HuH-7 (cell line): ENCODE measurements around the gene CCDC126.
"Not testable (repeated sequence)": the region's sequence is repeated elsewhere in the genome, so short reads cannot be mapped to it uniquely, and the experiment has no call there.

Experiments used
- DNase-seq: peaks from one replicate; pipeline ENCODE4 v3.0.0; 2011; ENCODE audit warnings: low spot score

CCDC126 gene

DNA sequence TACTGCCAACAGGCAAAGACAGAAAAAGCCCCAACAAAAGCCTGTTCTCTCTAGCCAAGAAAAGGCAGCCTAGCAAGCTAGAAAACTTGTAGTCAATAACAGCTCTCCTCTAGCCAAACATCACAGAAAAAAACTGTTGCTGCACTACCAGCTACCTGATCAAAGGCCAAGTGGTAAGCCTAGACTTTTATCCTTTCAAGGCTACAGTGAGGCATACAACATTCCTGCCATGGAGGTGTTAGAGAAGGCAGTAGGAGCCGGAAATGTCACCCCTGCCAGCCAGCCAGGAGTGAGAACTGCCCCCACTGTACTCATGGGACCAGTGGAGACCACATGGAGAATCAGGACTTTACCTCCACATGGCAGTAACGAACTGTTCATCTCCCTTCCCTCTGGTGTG is 31.2 kb downstream of the CCDC126 start:
- peak; percentile 26 for DNase-seq

DNA sequence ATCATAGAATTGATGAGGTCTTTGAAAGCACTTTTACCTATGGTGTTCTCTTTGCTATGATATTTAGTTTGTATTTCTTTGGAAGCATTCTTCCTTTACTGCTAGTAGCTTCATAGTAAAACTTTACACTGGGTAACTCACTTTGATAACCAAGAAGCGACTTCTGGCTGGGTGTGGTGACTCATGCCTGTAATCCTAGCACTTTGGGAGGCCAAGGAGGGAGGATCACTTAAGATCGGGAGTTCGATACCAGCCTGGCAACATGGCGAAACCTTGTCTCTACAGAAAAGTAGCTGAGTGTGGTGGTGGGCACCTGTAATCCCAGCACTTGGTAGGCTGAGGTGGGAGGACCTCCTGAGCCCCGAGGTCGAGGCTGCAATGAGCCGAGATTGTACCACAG is 36.2 kb downstream of the CCDC126 start:
- no peak for DNase-seq

DNA sequence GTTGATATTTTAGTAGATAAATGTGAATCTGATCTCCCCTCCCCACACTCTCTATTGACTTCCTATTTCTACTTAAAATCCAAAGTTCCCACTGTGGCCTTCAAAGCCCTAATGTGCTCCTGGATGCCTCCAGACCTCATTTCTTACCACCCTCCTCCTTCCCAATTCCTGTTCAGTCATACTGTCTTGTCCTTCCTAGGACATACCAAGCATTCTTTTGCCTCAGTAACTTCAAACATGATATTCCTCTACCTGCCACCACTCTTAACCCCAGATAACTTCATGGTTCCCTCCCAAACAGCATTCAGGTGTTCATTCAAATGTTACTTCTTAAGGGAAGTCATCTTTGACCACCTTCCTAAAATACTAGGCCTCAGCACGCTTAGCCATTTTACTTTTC is 48.6 kb downstream of the CCDC126 start:
- DNase-seq, result no peak

DNA sequence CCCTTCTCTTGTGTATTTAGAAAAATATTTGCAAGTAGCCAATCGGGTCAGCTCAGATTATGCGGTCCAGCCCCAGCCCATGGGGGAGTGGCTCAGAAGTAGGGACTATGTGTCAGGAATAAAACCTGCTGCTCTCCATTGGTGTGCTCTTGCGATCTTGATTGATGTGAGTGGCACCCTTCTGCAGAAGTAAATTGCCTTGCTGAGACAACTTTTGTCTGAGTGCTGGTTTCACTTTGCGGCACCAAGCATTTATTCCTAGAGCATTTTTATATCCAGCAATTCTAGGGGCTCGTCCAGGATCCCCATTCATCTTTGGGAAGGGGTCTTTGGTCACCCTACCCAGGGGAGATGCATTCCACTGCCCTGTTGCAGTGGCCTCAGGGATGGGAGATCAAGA is 56.8 kb downstream of the CCDC126 start:
- DNase-seq, result no peak

DNA sequence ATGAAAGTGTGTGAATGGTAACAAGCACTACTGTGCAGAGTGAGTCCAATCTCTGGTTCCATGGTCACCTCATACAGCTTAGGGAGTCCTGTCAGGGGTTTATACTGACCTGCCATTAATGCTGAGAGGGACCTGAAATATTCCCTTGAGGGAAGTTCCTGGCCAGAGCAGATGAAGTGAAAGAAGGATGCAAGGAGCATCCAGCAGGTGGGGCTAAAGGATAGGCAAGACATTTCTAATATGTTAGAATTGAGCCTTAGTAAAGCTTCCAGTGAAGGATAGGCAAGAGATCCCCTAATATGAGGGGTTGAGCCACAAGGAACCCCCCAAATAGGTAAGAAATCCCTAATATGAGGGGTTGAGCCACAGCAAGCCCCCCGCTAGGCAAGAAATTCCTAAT is 57.3 kb downstream of the CCDC126 start:
- peak; percentile 28 for DNase-seq

DNA sequence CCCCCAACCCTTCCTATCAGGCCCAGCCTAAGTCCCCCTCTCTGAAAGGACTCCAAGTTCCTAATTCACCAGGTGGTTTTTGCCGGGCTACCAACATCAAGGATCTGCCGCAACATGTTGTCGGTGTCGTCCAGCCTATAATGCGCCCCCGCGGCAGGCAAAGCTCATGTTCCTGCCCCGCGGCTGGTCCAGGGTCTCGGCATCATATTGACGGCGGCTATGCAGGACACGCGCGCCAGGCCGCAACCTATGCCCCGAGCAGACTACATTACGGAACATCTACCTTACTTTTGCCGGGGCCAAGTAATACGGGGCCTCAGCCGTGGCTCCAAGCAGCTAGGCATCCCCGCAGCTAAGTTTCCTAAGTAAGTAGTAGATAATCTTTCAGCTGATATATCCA is 58.3 kb downstream of the CCDC126 start:
- DNase-seq, result no peak

DNA sequence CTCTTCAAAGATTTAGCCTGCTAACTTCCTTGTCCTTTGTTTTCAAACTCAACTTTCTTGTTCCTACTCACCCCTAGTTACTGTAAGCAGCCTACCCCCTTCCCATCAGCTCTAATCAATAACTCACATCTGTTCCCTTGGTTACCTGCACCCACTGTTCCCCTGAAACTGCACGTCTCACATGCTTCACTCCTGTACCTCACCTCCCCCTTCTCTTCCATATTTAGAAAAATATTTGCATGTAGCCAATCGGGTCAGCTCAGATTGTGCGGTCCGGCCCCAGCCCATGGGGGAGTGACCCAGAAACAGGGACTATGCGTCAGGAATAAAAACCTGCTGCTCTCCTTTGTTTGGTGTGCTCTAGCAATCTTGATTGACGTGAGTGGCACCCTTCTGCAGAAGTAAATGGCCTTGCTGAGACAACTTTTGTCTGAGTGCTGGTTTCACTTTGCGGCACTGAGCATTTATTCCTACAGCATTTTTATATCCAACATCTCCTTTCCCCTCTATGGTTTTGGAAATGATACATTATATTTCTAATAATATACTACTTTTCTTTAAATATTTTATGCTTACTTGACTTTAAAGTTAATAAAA is 61.7 kb downstream of the CCDC126 start:
- DNase-seq, result no peak

DNA sequence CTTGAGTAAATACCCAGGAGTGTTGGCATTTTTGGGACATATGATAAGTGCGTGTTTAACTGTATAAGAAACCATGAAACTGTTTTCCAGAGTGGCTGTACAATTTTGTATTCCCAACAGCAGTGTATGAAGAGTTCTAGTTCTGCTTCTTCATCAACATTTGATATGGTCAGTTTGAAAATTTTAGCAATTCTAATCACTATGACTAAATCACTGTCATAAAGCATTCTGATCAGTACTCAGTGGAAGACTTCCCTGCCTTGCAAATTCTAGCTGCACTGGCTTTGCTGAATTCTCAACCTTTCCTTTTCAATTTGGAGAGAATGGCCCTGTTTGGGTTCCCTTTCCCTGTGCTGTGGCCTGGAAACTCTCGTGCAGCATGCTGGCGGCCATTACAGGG is 64.2 kb downstream of the CCDC126 start:
- DNase-seq, result no peak

DNA sequence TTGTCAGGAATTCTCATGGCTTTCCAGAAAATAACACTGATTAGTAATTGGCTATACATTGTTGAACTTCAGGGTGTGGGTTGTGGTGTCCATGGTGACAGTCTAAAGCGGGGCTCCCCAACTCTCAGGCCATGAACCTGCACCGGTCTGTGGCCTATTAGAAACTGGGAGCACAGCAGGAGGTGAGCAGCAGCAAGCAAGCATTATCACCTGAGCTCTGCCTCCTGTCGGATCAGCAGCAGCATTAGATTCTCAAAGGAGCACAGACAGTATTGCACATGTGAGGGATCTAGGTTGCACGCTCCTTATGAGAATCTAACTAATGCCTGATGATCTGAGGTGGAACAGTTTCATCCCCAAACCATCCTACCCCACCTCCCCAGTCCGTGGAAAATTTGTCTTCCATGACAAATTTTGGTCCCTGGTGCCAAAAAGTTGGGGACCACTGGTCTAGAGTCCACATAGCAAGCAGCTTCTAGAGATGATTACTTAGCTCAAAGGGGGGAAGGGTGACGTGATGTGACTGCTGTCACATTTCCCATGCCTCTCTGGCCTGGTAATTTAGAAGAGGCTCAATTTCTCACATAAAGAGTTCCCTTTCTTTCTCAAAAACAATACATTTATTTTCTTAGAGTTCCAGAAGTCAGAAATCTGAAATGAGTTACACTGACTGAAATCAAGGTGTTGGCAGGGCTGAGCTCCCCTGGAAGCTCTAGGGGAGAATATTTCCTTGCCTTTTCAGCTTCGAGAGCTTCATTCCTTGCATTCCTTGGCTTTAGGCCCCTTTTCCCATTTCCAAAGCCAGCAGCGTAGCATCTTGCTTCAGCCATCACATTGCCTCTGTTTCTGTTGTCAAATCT is 65.2 kb downstream of the CCDC126 start:
- no peak for DNase-seq

DNA sequence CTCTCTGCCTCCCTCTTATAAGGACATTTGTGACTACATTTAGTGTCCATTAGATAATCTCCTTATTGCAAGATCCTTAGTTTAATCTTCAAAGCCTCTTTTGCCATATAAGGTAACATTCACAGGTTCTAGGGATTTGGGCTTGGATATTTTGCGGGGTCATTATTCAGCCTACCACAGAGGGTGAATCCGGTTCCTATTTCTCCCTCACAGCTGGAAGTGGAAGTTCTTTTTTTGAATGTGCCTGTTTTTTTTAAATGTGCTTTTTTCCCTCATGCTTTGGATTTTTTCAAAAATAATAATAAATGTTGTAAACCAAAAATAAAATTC is 65.8 kb downstream of the CCDC126 start:
- no peak for DNase-seq

DNA sequence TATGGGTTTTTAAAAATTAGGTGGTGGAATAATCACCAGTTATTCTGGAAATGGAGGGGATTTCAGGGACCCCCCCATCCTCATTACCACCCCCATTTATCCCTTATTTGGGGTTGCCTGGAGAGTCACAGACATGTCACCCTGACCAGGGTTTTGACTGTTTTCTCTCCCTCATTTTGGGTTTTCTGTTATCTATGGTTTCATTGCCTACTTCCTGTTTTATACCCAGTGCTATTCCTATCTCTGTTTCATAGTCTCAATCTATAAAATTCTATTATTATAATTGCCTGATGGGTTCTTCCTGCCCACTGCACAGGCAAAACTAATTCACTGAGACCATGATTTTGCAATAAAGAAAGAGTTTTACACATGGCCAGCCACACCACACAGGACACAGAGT is 66.9 kb downstream of the CCDC126 start:
- no peak for DNase-seq

DNA sequence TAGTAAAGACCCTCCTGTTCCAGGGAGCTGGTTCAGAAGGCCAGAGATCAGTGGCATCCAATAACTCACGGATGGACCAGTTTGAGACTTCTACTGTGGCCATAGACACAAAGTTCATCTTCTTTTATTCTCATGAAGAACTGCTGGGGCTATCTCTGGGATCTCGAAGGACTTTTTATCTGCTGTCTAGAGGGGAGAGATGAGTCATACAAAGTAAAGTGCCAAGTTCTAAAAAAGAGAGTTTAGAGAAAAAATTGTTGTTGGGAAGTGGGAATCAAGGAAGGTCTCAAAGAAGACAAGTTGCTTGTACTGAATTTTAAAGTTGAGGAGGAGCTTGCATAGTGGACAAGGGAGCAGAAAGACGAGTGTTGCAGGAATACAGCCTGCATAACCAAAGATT is 74.9 kb downstream of the CCDC126 start:
- DNase-seq, result no peak

DNA sequence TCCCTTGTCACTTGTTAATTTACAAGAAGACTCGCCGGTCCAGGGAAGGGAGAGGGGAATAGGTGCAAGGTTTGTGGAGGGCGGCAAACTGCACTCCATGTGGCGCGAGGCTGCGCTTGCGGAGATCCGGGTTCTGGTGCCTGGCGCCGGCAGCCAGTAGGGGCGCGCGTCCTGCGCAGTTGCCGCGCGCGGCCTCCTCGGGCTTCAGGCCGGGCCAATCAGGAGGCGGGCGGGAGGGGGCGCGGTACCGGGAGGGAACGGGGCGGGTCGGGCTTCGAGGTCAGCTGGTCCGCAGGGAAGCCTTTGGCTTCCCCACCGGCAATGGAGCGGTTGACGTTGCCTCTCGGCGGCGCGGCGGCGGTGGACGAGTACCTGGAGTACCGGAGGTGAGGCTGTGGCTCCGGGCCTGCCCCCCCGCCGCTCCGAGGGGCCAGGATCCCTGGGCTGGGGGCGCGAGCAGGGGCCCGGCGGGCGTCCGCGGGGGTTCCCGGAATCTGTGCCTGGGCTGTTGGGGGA is 82.8 kb downstream of the CCDC126 start, which contains the start of gene FAM221A:
TSS of gene FAM221A (plus strand) at position 302 of the 516 bp plus-strand sequence. CDS start at position 322, 20 bp downstream.
- peak; percentile 85 for DNase-seq

DNA sequence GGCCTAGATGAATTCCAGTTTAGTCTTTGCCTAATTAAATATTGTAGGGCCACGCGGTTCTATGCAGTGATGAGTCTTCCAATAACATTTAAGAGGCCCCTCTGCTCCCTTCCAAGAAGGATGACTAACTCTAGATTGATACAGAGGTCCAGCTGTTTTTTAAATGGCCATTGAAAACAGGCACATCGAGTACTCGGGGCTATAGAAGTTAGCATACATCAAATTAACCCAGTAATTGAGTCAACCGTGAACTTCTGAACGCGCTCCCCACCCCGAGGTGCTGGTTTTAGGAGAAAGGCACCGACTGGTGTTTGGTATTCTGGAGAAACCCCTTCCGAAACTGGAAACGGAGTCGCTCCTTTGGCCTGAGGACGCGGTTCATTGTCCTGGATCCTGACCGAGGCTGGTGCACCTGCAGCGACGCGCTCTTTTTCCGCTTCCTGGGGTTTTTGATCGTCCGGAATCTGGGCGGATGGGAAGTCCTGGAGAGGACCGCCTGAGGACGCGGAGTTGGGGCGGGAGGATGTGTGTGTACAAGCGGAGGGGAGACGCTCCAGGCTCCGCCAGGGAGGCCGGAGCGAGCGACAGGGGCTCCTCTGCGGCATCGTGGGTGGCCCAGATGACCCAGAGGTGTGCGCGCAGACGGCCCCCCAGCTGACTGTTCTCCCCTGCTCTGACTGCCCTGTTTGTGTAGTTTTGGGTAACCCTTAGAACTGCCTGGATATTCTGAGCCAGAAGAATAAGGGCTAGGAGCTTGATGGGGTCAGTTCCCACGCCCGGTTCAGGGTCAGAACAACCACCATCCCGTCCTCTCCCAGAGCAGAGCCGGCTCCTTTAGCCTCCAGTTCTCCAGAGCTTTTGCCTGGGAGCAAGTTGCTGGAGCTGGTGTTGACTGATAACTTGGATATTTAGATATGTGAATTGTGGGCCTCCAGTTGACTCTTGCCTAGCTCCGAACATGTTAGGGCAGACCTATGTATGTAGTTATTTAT is 83.5 kb downstream of the CCDC126 start:
- DNase-seq, result no peak

DNA sequence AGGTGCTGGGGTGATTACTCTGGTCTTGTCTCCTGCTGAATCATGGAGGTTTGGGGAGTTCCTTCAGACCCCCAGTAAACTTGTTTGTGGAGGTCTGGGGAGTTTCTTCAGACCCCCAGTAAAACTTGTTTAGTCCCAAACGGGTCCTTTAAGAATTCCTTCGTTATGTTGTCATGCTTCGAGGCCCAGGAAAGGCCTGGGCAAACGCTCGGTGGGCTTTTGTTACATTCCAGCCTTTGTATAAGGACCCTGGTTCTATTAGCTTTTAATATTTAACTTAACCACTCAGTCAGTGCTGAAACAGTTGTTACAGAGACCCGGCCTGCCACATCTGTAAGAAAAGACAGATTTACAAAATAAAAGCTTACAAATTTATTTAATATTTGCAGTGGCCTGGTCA is 86.9 kb downstream of the CCDC126 start:
- not testable (repeated sequence) for DNase-seq

DNA sequence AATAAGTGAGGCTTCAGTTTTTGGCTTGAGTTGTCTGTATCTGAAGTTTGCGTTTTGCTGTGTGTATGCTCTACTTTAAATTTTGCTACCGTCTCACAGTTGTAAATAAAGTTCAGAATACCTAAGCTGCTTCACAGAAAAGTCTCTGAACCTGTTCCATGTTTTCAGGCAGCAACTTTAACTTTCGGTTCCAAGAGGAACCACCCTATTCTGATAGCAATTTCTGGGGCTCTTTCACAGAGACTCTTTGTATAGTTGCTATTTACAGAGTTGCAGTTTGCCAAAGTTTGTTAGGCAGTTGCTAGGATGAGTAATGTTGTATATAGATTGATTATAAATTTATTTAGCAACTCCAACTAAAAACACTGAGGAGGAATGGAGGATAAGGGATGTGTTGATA is 88.5 kb downstream of the CCDC126 start:
- no peak for DNase-seq

DNA sequence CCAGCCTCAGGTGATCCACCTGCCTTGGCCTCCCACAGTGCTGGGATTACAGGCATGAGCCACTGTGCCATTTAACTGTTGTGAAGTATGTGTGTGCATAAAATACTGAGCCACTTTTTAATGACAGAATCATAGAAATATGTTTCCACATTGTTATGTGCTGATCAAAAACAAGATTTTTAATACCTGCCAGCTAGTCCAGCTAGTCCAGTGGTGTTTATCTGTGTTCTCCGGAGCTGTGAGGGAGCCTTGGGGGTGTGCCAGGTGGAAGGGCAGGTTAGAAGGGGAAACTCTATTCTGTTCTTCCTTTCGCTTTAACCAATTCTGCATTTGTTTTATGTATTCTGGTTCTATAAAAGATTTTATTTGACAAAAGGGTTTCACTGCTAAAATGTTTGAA is 89.8 kb downstream of the CCDC126 start:
- no peak for DNase-seq

DNA sequence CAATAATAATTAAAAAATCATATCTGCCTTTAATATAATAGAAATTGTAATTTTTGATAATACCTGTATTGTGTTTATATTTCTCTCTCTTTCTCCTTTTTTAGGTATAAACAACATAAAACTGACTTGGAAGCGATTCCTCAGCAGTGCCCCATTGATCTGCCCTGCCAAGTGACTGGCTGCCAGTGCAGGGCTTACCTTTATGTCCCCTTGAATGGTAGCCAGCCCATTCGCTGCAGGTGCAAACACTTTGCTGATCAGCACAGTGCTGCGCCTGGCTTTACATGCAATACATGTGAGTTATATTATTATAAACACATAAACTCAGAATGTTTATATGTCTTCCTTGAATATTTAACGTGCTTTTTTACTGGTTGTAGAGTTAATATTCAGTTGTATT is 92.0 kb downstream of the CCDC126 start:
- no peak for DNase-seq

DNA sequence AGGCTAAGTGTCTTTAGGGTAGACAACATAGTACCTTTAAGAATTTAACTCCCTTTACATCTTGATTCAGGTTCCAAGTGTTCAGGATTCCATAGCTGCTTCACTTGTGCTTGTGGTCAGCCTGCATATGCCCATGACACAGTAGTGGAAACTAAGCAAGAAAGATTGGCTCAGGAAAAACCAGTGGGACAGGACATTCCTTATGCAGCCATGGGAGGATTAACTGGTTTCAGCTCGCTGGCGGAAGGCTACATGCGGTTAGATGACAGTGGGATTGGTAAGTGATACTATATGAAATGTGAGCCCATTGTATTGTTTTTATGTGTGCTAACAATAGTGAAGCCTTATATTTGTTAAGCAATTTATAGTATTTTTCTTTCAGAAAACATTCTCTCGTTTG is 94.1 kb downstream of the CCDC126 start:
- DNase-seq, result no peak

DNA sequence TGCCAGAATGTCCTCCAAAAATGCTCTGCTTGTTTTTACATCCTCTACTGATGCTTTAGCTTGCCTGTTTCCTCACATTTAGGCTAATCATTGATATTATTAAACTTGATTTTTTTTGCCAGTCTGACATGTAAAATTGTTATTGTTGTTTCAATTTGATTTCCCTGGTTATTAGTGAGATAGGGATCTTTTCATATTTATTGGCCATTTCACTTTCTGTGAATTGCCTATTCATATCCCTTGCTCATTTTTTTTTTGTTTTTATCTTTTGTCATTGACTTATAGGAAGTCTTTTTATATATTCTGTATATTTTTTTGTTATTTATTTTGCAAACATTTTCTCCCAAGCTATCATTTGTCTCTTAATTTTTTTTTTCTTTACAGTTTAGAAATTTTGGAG is 96.0 kb downstream of the CCDC126 start:
- DNase-seq, result no peak
